Urinary bladder (tissue), 4 donors: ENCODE data around the gene MYLK2. TPM values are rescaled to one million over a fixed set of nuclear protein-coding genes. Genes with fewer than 3 reads are reported as not detected.
A peak's percentile ranks its signal among the peaks of the same experiment; 100 is the strongest.

Experiments
- DNase-seq: peaks from one replicate; pipeline ENCODE4 v3.0.0-alpha.2; 2015; ENCODE audit errors: extremely low spot score
- H3K27ac ChIP-seq: one replicate; pipeline ENCODE4 v1.5.1; 2013; ENCODE audit warnings: low read depth, mild to moderate bottlenecking, moderate library complexity
- H3K36me3 ChIP-seq: one replicate; pipeline ENCODE4 v1.6.1; 2013; ENCODE audit warnings: mild to moderate bottlenecking, moderate library complexity; ENCODE audit not compliant: insufficient read depth
- H3K4me1 ChIP-seq: one replicate; pipeline ENCODE4 v1.6.1; 2013; ENCODE audit warnings: mild to moderate bottlenecking, moderate library complexity; ENCODE audit not compliant: insufficient read depth
- H3K4me3 ChIP-seq: one replicate; pipeline ENCODE4 v1.5.1; 2013; ENCODE audit warnings: low read depth, low read length
- WGBS: extraction: QIAGEN DNeasy Blood & Tissue Kit; methylation state at CpG from one replicate; pipeline ENCODE4 v1.1.7; 2013; 5-methylcytosine and 5-hydroxymethylcytosine counted together
- polyA plus RNA-seq: library from polyadenylated mRNA; stranded (reverse); fragments of 200-250 nt; gene quantifications from one replicate; pipeline ENCODE4 v1.2.3, GENCODE V29; 2013
- total RNA-seq: library from RNA; depleted of rRNA; stranded (reverse); fragments of >200 nt; gene quantifications from one replicate; pipeline ENCODE4 v1.2.3, GENCODE V29; 2014
- donor health status: healthy with polysubstance abuse.
- donor health status: healthy.

MYLK2 gene
- total and polyA plus RNA-seq, 2 donors = 1.7 TPM; not detected in 1

DNA sequence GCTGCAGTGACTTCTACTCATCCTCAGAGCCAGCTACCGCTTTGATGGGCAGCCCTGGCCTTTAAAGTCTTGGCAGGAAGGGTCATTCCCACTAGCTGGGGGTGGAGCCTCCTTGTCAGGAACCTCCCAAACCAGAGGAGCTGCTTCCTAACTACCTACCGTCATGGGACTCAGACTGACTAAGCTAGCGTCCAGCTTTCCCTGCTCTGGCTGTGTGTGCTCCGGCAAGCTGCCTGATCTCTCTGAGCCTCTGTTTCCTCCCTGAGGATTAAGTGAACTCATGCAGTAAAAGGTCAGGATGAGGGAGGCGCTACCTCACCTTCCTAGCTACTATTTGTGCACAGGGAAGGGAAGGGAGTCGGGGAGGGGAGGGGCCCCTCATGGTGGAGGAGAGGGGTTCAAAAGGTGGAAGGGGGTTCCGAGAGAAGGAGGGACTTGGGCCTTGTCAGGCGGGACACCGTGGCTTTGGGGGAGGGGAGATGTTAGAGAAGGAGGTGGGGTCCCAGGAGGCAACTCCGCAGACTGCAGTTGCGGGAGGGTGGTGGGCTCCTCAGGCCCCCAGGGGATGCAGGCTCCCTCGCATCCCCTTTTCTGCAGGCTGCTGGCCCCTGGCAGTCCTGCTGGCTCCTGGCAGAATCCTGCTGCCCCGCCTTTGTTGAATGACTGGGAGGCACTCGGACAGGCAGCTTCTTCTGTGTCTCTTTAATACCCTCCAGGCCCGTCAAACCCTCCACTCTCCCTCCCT is 41.4 kb downstream of the MYLK2 start:
- no peaks in the 10 kb centered on the region for H3K36me3 ChIP-seq
- WGBS = 10% methylated on average over 15 of the region's 15 CpGs
- no peak overlapping the region for H3K27ac ChIP-seq
- DNase-seq = no peak
- peak overlapping the region; percentile 50 for H3K4me3 ChIP-seq
- H3K4me1 ChIP-seq = no peaks in the 10 kb centered on the region

DNA sequence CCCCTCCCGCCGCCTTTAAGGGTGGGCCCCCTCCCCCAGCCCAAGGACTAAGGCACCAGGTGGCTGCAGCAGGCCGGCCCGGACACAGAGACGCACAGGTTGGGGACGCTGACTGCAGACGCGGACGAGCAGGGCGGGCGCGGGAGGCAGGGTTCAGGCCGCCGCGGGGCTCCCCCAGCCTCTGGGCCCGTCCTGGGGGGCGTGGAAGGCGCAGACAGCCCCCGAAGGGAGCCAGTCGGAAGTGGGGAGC is 41.9 kb downstream of the MYLK2 start:
- under 1% methylated on average over 20 of the region's 20 CpGs for WGBS
- no peaks in the 10 kb centered on the region for H3K36me3 ChIP-seq
- no peaks in the 10 kb centered on the region for H3K4me1 ChIP-seq
- H3K27ac ChIP-seq = no peak overlapping the region
- DNase-seq = no peak
- peak overlapping the region; percentile 50 for H3K4me3 ChIP-seq

DNA sequence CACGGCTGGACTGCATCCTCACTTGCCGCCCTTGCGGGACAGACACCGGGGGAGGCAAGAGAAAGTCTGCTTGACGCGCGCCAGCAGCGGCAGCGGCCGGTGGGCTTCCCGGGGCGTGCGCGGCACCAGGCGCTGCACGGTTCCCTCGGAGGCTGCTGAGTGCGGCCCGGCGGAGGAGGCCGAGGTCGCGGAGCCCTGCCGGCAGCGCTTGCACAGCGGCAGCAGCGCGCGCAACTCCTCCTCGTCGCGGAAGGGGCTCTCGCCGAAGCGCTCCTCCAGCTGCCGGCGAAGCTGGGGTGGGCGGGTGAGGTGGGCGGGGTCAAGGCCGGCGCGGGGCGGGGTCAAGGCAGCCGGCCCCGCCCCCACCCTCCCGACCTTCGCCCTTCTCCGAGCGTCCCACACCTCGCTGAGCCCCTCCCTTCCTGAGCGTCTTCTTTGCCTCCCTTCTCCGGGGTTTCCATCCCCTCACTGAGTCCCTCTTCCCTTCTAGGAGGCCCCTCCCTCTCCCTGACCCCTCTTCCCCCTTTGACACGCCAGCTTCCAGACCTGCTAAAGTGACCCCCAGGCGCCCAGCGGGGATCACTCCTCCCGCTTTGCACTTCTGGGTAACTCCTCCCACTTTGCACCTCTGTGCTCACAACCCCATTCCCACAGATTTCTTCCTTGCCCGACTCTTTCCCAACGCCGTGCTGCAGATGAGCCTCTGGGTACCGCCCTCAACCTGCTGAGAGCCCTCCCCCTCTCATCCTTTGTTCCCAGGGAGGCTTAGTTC is 42.4 kb downstream of the MYLK2 start:
- DNase-seq = no peak
- no peak overlapping the region for H3K27ac ChIP-seq

DNA sequence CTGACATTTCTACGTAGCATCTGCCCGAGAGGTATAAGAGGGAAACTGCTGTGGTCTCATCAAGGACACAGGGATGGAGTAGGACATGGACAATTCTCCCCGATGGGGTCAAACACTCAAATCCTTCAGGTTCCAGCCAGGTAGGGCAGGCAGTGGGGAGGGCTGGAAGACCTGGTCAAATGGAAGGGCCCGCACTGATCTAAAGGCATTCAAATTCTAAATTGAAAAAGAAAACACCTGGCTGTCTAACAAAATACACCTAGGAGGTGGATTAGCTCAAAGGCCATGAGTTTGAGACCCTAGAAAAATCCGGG is 43.0 kb downstream of the MYLK2 start:
- 72% methylated on average over 5 of the region's 5 CpGs for WGBS
- no peak for DNase-seq
- Histone ChIP-seq H3K36me3 (no peaks in the 10 kb centered on the region), H3K4me3 (no peak overlapping the region), H3K4me1 (no peaks in the 10 kb centered on the region), H3K27ac (no peak overlapping the region)

More for the DNA sequence above, 42.4 kb downstream of the MYLK2 start:
- 6% methylated on average over 60 of the region's 60 CpGs for WGBS
- H3K4me3 ChIP-seq = peak overlapping the region; percentile 50
- no peaks in the 10 kb centered on the region for H3K4me1 ChIP-seq
- no peaks in the 10 kb centered on the region for H3K36me3 ChIP-seq

DNA sequence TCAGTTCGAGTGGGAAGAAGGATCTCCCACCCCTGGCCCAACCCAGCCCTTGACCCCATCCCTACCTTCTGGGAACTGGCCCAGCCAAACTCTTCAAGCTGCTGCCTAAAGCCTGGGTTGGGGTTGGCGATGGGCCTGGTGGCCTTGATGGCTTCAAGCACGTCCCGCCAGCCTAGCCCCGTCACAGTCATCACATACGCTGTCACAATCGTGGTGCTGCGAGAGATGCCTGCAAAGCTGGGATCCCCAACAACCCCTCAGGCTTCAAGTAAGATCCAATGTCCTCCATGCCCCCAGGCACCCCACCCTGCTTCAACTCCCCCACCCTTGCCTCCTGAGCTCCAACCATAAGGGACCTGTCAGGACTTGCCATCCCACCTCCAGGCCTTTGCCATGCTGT is 43.4 kb downstream of the MYLK2 start:
- 94% methylated on average over 8 of the region's 8 CpGs for WGBS
- Histone ChIP-seq H3K4me1 (no peaks in the 10 kb centered on the region), H3K27ac (no peak overlapping the region), H3K36me3 (no peaks in the 10 kb centered on the region), H3K4me3 (no peak overlapping the region)
- no peak for DNase-seq

DNA sequence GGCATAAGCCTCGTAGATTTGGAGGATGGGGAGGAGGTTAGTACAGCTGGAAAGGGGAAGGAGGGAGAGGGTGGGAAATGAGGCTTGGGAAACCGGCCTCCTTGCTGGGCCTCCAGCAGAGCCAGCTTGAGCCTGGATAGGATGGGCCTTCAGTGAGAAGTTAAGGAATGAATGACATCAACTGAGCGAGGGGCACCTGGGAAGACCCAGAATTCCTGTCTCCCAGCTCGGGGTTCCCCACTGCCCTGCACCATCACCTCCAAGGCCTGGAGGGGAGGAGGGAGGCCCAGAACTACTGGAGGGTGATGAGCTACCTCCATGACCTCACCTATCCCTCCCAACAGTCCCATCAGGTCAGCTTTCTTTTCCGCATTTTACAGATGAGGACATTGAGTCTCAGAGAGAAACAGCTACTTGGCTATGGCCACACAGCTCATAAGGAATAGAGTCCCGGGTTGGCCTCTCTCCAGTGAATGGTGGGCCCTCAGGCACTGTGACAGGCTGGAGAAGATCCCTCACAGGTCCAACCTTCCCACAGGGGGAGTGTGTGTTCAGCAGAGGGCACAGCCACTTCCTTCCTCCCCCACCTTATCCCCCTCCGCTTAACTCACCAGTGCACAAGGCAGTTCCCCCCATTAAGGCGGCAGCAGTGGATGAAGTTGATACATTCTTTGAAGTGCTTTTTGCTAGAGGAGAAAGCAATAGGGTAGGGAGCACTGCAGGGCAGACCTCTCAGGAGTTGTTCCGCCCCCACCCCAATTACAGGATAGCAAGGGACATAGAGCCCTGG is 44.3 kb downstream of the MYLK2 start:
- Histone ChIP-seq H3K4me3 (no peak overlapping the region), H3K27ac (no peak overlapping the region), H3K4me1 (no peaks in the 10 kb centered on the region), H3K36me3 (no peaks in the 10 kb centered on the region)
- DNase-seq = no peak
- WGBS = 88% methylated on average over 9 of the region's 9 CpGs

DNA sequence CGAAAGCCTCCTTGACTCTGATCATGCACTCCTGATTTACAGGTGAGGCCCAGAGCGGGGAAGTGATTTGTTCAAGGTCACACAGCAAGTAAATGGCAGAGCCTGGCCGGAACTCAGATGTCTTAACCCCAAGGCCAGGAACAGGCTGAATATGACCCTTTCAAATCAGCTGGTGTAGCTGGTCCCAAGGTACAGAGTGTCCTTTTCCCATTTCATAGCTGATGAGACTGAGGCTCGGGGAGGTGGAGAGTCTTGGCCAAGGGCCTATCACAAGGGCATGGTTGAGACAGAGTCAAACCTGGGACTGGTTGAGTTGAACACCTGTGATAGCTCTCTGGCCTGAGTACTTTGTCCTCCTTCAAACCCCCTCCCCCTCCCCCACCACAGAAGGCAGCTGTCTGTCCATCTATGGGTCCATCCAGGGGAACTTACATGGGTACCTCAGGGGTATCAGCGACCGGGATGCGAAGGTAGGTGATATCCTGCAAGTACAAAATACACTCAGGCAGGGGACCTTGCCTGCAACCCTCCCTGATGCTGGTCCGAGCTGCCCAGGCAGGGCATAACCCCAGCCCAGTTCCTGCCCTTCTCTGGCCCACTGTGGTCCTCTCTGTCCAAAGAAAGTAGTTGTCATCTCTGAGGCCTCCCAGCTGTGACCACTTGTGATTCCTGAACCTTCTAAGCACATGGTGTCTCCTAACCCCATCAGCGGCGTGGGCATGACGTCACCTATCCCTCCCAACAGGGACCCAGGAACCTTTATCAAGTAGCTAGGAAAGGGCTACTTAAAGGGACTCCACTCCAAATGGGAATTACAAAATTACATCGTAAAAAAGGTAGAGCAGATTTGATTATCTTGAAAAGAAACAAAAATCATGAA is 45.6 kb downstream of the MYLK2 start:
- H3K4me3 ChIP-seq = no peak overlapping the region
- no peak overlapping the region for H3K27ac ChIP-seq
- no peak for DNase-seq
- no peaks in the 10 kb centered on the region for H3K36me3 ChIP-seq
- 83% methylated on average over 12 of the region's 12 CpGs for WGBS
- H3K4me1 ChIP-seq = no peaks in the 10 kb centered on the region

DNA sequence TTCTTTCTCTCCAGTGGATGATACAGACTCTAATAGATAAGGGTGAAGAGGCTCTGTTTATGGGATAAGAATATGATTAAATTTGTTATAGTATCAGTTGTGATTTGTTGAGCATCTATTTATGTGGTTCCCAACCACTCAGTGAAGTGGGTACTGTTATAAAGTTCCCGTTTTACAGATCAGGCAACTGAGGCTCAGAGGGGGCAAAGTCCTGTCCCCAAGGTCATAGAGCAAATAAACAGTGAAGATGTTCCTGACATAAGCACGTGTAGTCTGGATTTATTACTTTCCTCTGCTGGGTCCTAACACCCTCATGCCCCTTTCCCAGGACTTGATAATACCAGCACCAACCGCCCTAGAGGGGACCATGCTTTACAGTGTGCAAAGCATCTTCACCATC is 47.1 kb downstream of the MYLK2 start:
- no peak for DNase-seq
- Histone ChIP-seq H3K4me1 (no peaks in the 10 kb centered on the region), H3K4me3 (no peak overlapping the region), H3K27ac (no peak overlapping the region), H3K36me3 (no peaks in the 10 kb centered on the region)
- WGBS = 76% methylated on average over 3 of the region's 3 CpGs

DNA sequence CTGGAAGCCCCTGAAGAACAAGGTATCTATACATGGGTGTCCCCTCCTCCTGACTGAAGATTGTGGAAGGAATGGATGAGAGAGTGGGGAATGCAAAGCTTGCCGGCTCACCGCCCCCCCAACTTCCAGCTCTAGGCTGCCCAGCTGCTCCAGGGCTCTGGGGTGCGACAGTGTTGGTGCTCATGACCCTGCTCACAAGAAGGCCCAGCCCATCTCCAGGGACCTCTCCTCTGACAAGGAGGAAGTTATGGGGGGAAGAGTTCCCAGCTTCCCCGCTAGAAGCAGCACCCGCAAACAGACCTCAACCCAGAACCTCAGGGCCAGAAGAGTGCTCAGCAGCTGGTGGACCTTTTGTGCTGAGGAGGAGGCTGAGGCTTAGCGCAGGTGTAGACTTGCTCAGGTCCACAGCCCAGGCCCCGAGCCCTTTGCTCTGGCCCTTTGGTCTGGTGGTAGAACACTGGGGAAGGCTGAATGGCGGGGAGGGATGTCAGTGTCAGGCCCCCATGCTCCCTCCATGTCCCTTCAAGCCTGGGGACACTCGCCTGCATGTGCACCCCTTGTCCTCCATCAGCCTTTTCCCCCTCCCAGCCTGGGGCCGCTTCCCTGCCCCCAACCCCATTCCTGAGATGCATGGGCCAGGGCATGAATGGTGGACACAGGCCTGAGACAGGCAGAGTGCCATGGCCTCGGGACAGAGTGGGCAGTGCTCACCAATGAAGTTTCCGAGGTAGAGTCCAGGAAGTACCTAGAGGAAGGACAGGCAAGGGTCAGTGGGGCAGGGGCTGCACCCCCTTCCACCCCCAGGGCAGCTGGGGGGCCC is 49.9 kb downstream of the MYLK2 start:
- Histone ChIP-seq H3K36me3 (no peaks in the 10 kb centered on the region), H3K4me3 (peak overlapping the region; percentile 67), H3K27ac (no peak overlapping the region), H3K4me1 (no peaks in the 10 kb centered on the region)
- DNase-seq = no peak
- WGBS = 82% methylated on average over 12 of the region's 12 CpGs

DNA sequence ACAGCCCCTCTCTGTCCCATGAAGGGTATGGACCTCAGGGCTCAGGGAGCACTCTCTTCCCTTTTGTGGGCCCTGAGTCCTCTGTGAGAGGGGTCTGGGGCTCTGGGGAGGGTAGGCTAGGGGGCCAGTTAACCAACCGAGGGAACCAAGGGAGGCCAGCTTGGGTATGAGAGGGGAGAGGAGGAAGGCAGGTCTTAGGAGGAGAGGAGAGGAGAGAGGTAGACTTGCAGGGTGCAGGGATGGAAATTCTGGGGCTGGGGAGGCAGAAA is 50.5 kb downstream of the MYLK2 start:
- no peak overlapping the region for H3K27ac ChIP-seq
- WGBS = 26% methylated on average over 1 of the region's 1 CpG
- H3K4me3 ChIP-seq = peak overlapping the region; percentile 67
- no peaks in the 10 kb centered on the region for H3K4me1 ChIP-seq
- no peaks in the 10 kb centered on the region for H3K36me3 ChIP-seq
- no peak for DNase-seq

DNA sequence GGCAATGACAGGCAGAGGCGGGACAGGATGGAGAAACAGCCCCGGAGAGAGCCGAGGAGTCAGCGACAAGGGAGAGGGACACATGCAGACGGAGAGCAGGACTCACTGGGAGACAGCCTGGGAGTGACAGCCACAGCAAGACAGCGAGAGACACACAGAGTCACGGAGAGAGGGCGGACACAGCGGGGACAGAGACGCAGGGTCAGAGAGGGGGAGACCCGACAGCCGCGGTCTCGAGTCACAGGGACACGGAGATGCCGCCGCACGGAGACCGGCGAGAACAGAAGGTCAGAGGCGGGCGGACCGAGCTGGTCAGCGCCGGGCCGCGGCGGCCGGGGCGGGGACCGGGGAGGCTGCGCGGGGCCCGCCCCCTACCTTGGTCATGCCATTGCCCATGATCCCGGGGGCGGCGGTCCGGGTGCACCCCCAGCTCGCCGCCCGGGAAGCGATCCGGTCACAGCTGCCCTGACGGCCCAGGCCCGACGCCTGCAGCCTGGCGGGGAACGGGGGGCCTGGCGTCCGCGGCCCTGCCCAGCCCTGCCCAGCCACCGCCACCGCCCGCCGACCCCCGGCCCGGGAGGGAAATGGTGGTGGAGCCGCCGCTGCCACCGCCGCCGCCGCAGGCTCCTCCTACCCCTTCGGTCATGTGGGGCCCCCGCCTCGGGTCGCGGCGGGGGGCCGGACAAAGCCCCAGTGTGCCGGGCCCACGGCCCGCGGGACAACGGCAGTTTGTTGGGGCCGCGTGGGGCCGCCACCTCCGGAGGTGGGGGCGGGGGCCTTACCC is 51.0 kb downstream of the MYLK2 start, which contains the start of the genes DUSP15 and TTLL9:
Gene DUSP15, minus strand, starts transcription at position 586 of the 784 bp plus-strand sequence. Its CDS starts 190 bp downstream, at position 396.
Gene TTLL9, plus strand, starts transcription at position 693 of the 784 bp plus-strand sequence. CDS start 493 bp downstream, outside the sequence.
- no peak for DNase-seq
- no peaks in the 10 kb centered on the region for H3K36me3 ChIP-seq
- peak within 1 kb of the TSS; percentile 48 for H3K27ac ChIP-seq
- under 1% methylated on average over 80 of the region's 80 CpGs for WGBS
- H3K4me1 ChIP-seq = no peaks in the 10 kb centered on the region
- H3K4me3 ChIP-seq = peak within 1 kb of the TSS; percentile 67
